ACC112 (cell line): ENCODE data around the gene STK26.
"Not testable (repeated sequence)": the region's sequence is repeated elsewhere in the genome, so short reads cannot be mapped to it uniquely, and the experiment has no call there.

Source experiments
- H2AFZ ChIP-seq: fragments of 200-600 bp; sonication (generic); one replicate; pipeline ENCODE4 v1.6.0; 2017; ENCODE audit warnings: antibody characterized with exemption, low read length; ENCODE audit not compliant: unreplicated experiment
- H3K27ac ChIP-seq: fragments of 200-600 bp; sonication (generic); 2 replicates; pipeline ENCODE4 v1.5.1; 2014; ENCODE audit warnings: low read depth, mild to moderate bottlenecking, antibody characterized with exemption, low read length, moderate library complexity
- H3K27me3 ChIP-seq: fragments of 200-600 bp; sonication (generic); 2 replicates; pipeline ENCODE4 v1.6.1; 2014; ENCODE audit warnings: mild to moderate bottlenecking, antibody characterized with exemption, low read length, moderate library complexity, mixed read lengths; ENCODE audit not compliant: insufficient read depth
- H3K36me3 ChIP-seq: fragments of 200-600 bp; sonication (generic); 2 replicates; pipeline ENCODE4 v1.6.1; 2016; ENCODE audit warnings: mild to moderate bottlenecking, antibody characterized with exemption, low read length, moderate library complexity, mixed read lengths; ENCODE audit not compliant: insufficient read depth
- H3K4me1 ChIP-seq: fragments of 200-600 bp; sonication (generic); one replicate; pipeline ENCODE4 v1.6.1; 2016; ENCODE audit warnings: low read length, mixed read lengths; ENCODE audit not compliant: insufficient read depth, unreplicated experiment, control insufficient read depth
- H3K4me3 ChIP-seq: fragments of 200-600 bp; sonication (generic); 2 replicates; pipeline ENCODE4 v1.5.1; 2014; ENCODE audit warnings: mild to moderate bottlenecking, low read depth, low read length
- H3K79me2 ChIP-seq: fragments of 200-600 bp; sonication (generic); one replicate; pipeline ENCODE4 v1.6.0; 2016; ENCODE audit warnings: low read length; ENCODE audit not compliant: control insufficient read depth, unreplicated experiment, insufficient read depth

Gene STK26

DNA sequence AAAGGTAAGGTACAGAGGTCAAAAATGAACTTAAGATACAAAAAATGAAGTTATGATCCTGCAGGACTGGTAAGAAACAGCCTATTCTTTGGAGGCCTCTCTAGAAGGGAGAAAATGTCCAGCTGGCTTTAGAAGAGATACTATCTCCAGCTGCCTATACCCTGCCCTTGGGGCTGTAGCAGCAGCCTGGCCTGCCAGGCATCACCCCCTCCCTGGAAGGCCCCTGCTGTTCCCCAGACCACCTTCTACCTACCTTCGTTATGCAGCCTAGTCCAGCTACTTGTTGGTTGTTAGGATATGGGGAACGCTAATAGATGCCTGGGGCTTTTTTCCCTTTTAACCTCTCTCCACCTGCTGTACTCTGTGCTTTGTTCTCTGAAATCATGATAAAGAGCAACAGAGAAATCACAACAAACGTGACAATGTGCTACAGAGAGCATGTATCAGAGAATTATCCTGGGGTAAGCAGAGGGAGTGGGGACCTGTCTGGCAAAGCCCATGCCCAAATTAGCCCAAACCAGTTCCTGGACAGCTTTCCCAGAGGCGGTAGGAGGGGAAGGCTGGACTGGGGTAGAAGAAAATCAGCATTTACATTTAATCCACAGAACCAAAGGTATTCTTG lies 70.2 kb downstream of the STK26 start:
- H3K4me3 ChIP-seq = no peak overlapping the region
- H2AFZ ChIP-seq = no peak overlapping the region
- H3K36me3 ChIP-seq = no peaks in the 10 kb centered on the region
- H3K27me3 ChIP-seq = no peaks in the 10 kb centered on the region
- H3K27ac ChIP-seq = no peak overlapping the region
- H3K4me1 ChIP-seq = no peaks in the 10 kb centered on the region
- H3K79me2 ChIP-seq = no peaks in the 10 kb centered on the region

DNA sequence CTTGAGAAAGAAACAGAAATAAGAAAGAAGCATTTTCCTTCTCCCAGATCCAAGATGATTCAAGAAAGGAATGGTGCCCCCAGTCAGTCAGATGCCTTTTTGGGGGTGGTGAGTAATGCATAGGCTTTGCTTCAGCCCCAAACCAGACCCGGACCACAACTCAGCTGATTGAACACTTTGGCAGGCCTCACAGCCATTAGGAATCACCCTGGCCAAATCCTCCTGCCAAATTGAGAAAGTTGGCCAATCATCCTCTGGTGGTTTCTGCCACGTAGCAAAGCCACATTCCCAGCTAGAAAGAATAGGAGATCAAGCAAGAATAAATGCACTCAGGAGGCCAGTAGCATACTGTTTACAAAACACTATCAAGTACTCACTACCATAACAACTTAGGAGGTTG lies 71.1 kb downstream of the STK26 start:
- Histone ChIP-seq H3K27ac (no peak overlapping the region), H3K36me3 (no peaks in the 10 kb centered on the region), H3K4me3 (no peak overlapping the region), H2AFZ (no peak overlapping the region), H3K27me3 (peaks cover 5% of the 10 kb centered on the region; the same call in 1 of the 2 replicates), H3K4me1 (no peaks in the 10 kb centered on the region), H3K79me2 (no peaks in the 10 kb centered on the region)

- H2AFZ ChIP-seq, H3K4me3 ChIP-seq, H3K79me2 ChIP-seq, H3K27me3 ChIP-seq, H3K27ac ChIP-seq, H3K4me1 ChIP-seq, H3K36me3 ChIP-seq: not testable (repeated sequence)
Measured at GRCh38 chrX:132098704-132099103, 75.6 kb downstream of the STK26 start.

- Histone ChIP-seq H3K79me2 (no peaks in the 10 kb centered on the region), H3K4me3 (no peak overlapping the region), H3K4me1 (no peaks in the 10 kb centered on the region), H3K27me3 (peaks cover 8% of the 10 kb centered on the region; the same call in 1 of the 2 replicates), H2AFZ (no peak overlapping the region), H3K27ac (no peak overlapping the region), H3K36me3 (no peaks in the 10 kb centered on the region)
Measured at GRCh38 chrX:132101206-132101605, 78.1 kb downstream of the STK26 start.

DNA sequence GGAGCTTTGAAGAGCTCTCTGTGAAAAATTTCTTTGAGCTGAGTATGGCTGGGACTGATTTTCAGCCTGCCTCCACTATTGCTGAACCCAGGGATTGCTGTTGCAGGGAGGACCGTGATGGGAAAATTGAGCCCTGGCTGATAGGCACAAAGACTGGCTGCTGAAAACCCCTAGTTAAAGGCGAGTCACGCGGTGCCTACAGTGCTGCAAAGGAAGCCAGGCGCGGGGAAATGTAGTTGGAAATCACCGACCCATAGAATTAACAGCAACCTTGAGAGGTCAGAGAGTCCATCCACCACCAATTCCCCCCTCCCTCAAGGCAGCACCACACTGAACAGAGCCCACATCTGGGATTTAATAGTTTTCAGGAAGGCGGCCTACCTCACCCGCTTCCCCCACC lies 78.7 kb downstream of the STK26 start:
- no peaks in the 10 kb centered on the region for H3K79me2 ChIP-seq
- H3K27ac ChIP-seq = no peak overlapping the region
- no peak overlapping the region for H3K4me3 ChIP-seq
- H3K36me3 ChIP-seq = no peaks in the 10 kb centered on the region
- no peak overlapping the region for H2AFZ ChIP-seq
- H3K27me3 ChIP-seq = peaks cover 8% of the 10 kb centered on the region; the same call in 1 of the 2 replicates
- no peaks in the 10 kb centered on the region for H3K4me1 ChIP-seq

- no peaks in the 10 kb centered on the region for H3K27me3 ChIP-seq
- no peaks in the 10 kb centered on the region for H3K4me1 ChIP-seq
- H3K79me2 ChIP-seq = no peaks in the 10 kb centered on the region
- H2AFZ ChIP-seq = no peak overlapping the region
- no peaks in the 10 kb centered on the region for H3K36me3 ChIP-seq
- H3K27ac ChIP-seq = no peak overlapping the region
- no peak overlapping the region for H3K4me3 ChIP-seq
Measured at GRCh38 chrX:132107291-132107690, 84.2 kb downstream of the STK26 start.

DNA sequence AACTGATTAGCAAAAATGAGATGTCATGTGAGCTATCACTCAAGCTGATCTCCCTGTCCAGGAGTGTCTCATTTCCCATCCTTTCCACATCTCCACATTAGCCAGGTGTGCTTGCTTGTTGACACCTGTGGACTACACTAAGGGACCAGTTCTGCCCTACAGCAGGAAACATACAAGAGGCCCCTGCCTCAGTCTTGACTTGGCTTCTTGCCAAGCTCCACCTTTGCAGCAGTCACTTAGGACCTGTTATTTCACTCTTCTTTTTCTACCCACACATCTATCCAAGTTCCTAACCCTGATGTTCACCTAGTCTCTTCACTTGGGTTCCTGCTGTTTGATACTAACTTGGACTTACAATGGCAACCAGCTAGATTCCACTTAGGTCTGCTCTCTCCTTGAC lies 91.5 kb downstream of the STK26 start:
- Histone ChIP-seq H3K79me2 (no peaks in the 10 kb centered on the region), H3K27ac (no peak overlapping the region), H2AFZ (no peak overlapping the region), H3K36me3 (no peaks in the 10 kb centered on the region), H3K4me1 (no peaks in the 10 kb centered on the region), H3K4me3 (no peak overlapping the region), H3K27me3 (no peaks in the 10 kb centered on the region; the same call in 1 of the 2 replicates)

DNA sequence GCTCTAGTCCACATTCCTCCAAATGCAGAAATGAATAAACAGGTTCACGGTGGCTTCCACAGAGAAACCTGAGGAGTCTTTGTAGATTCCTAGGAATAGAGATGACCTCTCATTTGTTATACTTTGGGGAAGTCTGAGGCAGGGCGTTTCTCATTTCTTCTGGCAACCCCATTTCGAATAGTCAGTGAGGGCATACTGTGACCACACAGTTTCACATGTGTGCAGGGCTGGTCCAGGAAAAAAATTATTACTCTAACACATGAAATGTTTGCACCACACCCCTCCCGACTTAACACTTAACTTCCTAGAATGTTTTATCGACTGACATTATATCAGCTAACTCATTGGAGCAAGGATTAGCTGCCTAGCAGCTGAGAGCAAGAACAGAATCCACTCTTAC lies 92.7 kb downstream of the STK26 start:
- Histone ChIP-seq H2AFZ (no peak overlapping the region), H3K4me3 (no peak overlapping the region), H3K27me3 (no peaks in the 10 kb centered on the region; the same call in 1 of the 2 replicates), H3K36me3 (no peaks in the 10 kb centered on the region), H3K27ac (no peak overlapping the region), H3K4me1 (no peaks in the 10 kb centered on the region), H3K79me2 (no peaks in the 10 kb centered on the region)

DNA sequence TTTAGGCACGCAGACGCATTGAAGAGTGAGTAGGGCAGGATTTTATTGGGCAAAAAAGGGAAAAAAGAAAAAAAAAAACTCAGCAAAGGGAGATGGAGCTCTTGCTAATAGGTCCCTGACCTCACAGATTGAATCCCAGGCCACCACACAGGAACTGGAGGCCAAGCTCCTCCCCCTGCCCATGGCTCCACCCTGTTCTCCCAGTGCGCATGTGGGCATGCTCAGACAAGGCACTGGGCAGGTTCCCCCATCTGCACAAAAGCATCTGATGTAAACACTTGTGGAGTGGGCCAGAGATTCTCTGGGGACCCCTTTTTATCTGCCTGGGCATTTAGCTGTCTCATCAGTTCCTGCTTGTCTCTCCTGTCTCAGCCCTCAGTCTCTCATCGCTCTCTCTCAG lies 95.3 kb downstream of the STK26 start:
- no peak overlapping the region for H3K4me3 ChIP-seq
- no peak overlapping the region for H3K27ac ChIP-seq
- H3K27me3 ChIP-seq = no peaks in the 10 kb centered on the region
- no peaks in the 10 kb centered on the region for H3K79me2 ChIP-seq
- H3K4me1 ChIP-seq = no peaks in the 10 kb centered on the region
- no peaks in the 10 kb centered on the region for H3K36me3 ChIP-seq
- H2AFZ ChIP-seq = no peak overlapping the region

DNA sequence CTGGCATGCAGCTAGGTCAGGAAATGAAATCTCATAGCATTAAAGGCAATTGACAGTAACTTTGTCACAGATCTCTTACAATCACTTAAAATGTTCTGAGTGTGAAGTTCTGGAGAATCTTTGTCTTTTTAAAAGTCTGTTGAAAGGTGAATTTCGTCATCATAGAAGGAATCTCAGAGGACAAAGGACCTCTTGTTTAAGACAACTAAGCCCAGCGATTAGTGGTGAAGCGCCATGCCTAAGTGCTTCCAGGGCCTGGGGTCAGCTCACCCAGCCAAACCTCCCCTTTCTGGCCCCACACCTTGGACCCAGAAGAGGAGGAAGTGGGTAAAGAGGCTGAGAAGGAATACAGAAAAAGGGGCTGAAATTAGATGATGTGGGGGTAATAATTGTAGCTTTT lies 96.2 kb downstream of the STK26 start:
- Histone ChIP-seq H3K27ac (no peak overlapping the region), H3K27me3 (no peaks in the 10 kb centered on the region), H3K79me2 (no peaks in the 10 kb centered on the region), H3K4me1 (no peaks in the 10 kb centered on the region), H3K4me3 (no peak overlapping the region), H3K36me3 (no peaks in the 10 kb centered on the region), H2AFZ (no peak overlapping the region)

- H3K27ac ChIP-seq = no peak overlapping the region
- H3K27me3 ChIP-seq = no peaks in the 10 kb centered on the region
- H3K4me3 ChIP-seq = no peak overlapping the region
- H2AFZ ChIP-seq = no peak overlapping the region
- no peaks in the 10 kb centered on the region for H3K79me2 ChIP-seq
- H3K4me1 ChIP-seq = peaks cover 3% of the 10 kb centered on the region
- H3K36me3 ChIP-seq = no peaks in the 10 kb centered on the region
Measured at GRCh38 chrX:132119821-132120515, 96.9 kb downstream of the STK26 start.
